ENCODE measurements around the gene XPNPEP2. TPM values are rescaled to one million over a fixed set of nuclear protein-coding genes. Genes with fewer than 3 reads are reported as not detected.

Gene XPNPEP2
- total RNA-seq, 2 donors from 2014 or later = 0.20 to 0.31 TPM

- WGBS, 2 experiments (ENCODE audit: insufficient coverage in 1 of 2, insufficient read length in 1 of 2) = 71 to 93% methylated on average over 3 to 4 of the region's 4 CpGs
- Mint-ChIP-seq H3K4me3 (no peak overlapping the region), H3K9me3 (no peaks in the 10 kb centered on the region), H3K27me3 (ENCODE audit: insufficient read depth) (peaks cover 6% of the 10 kb centered on the region), H3K27ac (no peak overlapping the region), H3K36me3 (ENCODE audit: low read depth) (no peaks in the 10 kb centered on the region), H3K4me1 (peaks cover 4% of the 10 kb centered on the region)
- Histone ChIP-seq H3K9me3 (ENCODE audit: control insufficient read depth, low read length) (no peaks in the 10 kb centered on the region), H3K9ac (ENCODE audit: extremely low read depth, low read length, poor library complexity, severe bottlenecking) (no peak overlapping the region), H3K27me3 (ENCODE audit: control insufficient read depth, insufficient read depth, low read length, poor library complexity, severe bottlenecking) (no peaks in the 10 kb centered on the region), H3K4me1 (ENCODE audit: control insufficient read depth, insufficient read depth, low read length) (no peaks in the 10 kb centered on the region), H3K27ac (ENCODE audit: low read depth, low read length) (no peak overlapping the region), H3K4me3 (ENCODE audit: low read length) (no peak overlapping the region), H3K36me3 (ENCODE audit: control insufficient read depth, insufficient read depth, low read length) (no peaks in the 10 kb centered on the region)
- DNase-seq = peak; percentile 52
- no peak for TF ChIP-seq CTCF (conservative IDR thresholded peaks at IDR 0.05)
Observed at GRCh38 chrX:129747533-129747932, 8.8 kb downstream of the XPNPEP2 start.

DNA sequence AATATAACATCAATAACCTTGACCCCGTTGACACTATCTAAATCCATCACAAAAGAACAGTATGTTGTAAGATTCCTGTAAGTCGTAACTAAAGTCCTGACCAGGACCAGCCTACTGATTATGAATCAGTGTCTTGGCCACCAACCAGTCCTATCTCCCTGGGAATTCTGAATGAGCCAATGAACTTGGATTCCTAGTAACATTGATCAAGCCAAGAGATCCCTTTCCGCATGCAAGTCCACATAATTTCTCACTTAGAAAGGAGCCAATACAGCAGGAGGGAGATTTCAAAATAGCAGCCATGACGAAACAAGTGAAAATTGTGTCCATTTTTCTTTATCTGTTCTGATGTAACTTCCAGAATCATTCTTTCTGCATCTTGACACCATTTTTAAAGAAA, 9.5 kb downstream of the XPNPEP2 start:
- Mint-ChIP-seq H3K27ac (no peak overlapping the region), H3K36me3 (ENCODE audit: low read depth) (no peaks in the 10 kb centered on the region), H3K4me1 (peaks cover 4% of the 10 kb centered on the region), H3K27me3 (ENCODE audit: insufficient read depth) (peaks cover 6% of the 10 kb centered on the region), H3K9me3 (no peaks in the 10 kb centered on the region), H3K4me3 (no peak overlapping the region)
- H3K27me3 ChIP-seq (ENCODE audit: control insufficient read depth, insufficient read depth, low read length, poor library complexity, severe bottlenecking) = no peaks in the 10 kb centered on the region
- H3K4me3 ChIP-seq (ENCODE audit: low read length) = no peak overlapping the region
- H3K4me1 ChIP-seq (ENCODE audit: control insufficient read depth, insufficient read depth, low read length) = no peaks in the 10 kb centered on the region
- TF ChIP-seq CTCF (conservative IDR thresholded peaks at IDR 0.05) = no peak
- no peaks in the 10 kb centered on the region for H3K9me3 ChIP-seq (ENCODE audit: control insufficient read depth, low read length)
- no peak overlapping the region for H3K9ac ChIP-seq (ENCODE audit: extremely low read depth, low read length, poor library complexity, severe bottlenecking)
- WGBS, 2 experiments (ENCODE audit: insufficient coverage in 1 of 2, insufficient read length in 1 of 2) = 92% methylated on average over 2 to 4 of the region's 4 CpGs
- H3K36me3 ChIP-seq (ENCODE audit: control insufficient read depth, insufficient read depth, low read length) = no peaks in the 10 kb centered on the region
- no peak for DNase-seq
- H3K27ac ChIP-seq (ENCODE audit: low read depth, low read length) = no peak overlapping the region

DNA sequence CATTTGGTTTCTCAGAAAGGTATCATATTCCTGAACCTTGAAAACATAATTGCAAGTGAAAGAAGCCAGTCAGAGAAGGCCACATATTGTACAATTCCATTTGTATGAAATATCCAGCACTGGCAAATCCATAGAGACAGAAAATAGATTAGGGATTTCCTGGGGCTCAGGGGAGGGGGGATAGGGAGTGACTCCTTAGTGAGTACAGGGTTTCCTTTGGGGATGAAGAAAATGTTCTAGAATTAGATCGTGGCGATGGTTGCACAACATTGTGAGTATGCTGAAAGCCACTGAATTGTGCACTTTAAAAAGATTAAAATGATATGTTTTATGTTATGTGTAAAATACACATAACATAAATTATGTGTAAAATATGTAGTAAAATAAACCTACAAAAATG, 10.3 kb downstream of the XPNPEP2 start:
- WGBS, 2 experiments (ENCODE audit: insufficient coverage in 1 of 2, insufficient read length in 1 of 2) = 100% methylated on average over 2 of the region's 2 CpGs; no CpG with 5 or more reads in 1 of the 2 experiments
- Histone ChIP-seq H3K4me1 (ENCODE audit: control insufficient read depth, insufficient read depth, low read length) (no peaks in the 10 kb centered on the region), H3K4me3 (ENCODE audit: low read length) (no peak overlapping the region), H3K9ac (ENCODE audit: extremely low read depth, low read length, poor library complexity, severe bottlenecking) (no peak overlapping the region), H3K27me3 (ENCODE audit: control insufficient read depth, insufficient read depth, low read length, poor library complexity, severe bottlenecking) (no peaks in the 10 kb centered on the region), H3K9me3 (ENCODE audit: control insufficient read depth, low read length) (no peaks in the 10 kb centered on the region), H3K36me3 (ENCODE audit: control insufficient read depth, insufficient read depth, low read length) (no peaks in the 10 kb centered on the region), H3K27ac (ENCODE audit: low read depth, low read length) (no peak overlapping the region)
- Mint-ChIP-seq H3K27ac (no peak overlapping the region), H3K36me3 (ENCODE audit: low read depth) (no peaks in the 10 kb centered on the region), H3K4me1 (peaks cover 4% of the 10 kb centered on the region), H3K9me3 (peaks cover 1% of the 10 kb centered on the region), H3K27me3 (ENCODE audit: insufficient read depth) (peaks cover 2% of the 10 kb centered on the region), H3K4me3 (no peak overlapping the region)
- no peak for TF ChIP-seq CTCF (conservative IDR thresholded peaks at IDR 0.05)
- no peak for DNase-seq

All from endodermal cell (in vitro differentiated cells).